ENCODE results near the gene TMEM89. TPM values are rescaled to one million over a fixed set of nuclear protein-coding genes. Genes with fewer than 3 reads are reported as not detected.

Gene TMEM89
- total RNA-seq, 2 donors from 2014 or later = 1.9 TPM; not detected in 1

DNA sequence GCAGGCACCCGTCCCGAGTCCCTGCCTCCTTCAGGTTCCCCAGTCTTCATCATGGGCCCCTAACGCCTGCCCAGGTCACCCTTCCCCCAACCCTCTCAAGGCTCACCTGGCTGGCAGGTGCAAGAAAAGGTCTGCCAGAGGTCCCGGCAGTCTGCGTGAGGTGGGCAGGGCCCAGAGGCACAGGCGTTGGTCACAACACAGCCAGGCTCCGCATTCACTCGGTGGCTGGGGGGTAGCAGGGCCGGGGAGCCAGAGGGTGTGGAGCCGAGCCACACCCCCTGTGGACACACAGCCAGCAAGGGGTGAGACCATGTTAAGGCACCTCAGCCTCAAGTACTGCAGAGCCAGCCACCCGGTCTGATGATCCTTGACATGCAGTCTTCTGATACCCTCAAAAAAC is 30.2 kb upstream of the TMEM89 start:
- 86% methylated on average over 11 of the region's 11 CpGs for WGBS
- Histone ChIP-seq H3K27ac (no peak overlapping the region), H3K9me3 (no peaks in the 10 kb centered on the region), H3K36me3 (no peaks in the 10 kb centered on the region), H3K4me3 (no peak overlapping the region), H3K27me3 (replicated peaks; ENCODE audit: insufficient read depth) (no peaks in the 10 kb centered on the region), H3K4me1 (replicated peaks) (no peaks in the 10 kb centered on the region)
- no peak for DNase-seq (ENCODE audit: low spot score)
- intact Hi-C loops (cut with DNase I) = no loop called here
- no peak for TF ChIP-seq POLR2AphosphoS5 (IDR thresholded peaks at IDR 0.05)
- no peak for TF ChIP-seq POLR2A (IDR thresholded peaks at IDR 0.05)
- TF ChIP-seq, protein P1, sequence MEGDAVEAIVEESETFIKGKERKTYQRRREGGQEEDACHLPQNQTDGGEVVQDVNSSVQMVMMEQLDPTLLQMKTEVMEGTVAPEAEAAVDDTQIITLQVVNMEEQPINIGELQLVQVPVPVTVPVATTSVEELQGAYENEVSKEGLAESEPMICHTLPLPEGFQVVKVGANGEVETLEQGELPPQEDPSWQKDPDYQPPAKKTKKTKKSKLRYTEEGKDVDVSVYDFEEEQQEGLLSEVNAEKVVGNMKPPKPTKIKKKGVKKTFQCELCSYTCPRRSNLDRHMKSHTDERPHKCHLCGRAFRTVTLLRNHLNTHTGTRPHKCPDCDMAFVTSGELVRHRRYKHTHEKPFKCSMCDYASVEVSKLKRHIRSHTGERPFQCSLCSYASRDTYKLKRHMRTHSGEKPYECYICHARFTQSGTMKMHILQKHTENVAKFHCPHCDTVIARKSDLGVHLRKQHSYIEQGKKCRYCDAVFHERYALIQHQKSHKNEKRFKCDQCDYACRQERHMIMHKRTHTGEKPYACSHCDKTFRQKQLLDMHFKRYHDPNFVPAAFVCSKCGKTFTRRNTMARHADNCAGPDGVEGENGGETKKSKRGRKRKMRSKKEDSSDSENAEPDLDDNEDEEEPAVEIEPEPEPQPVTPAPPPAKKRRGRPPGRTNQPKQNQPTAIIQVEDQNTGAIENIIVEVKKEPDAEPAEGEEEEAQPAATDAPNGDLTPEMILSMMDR (IDR thresholded peaks at IDR 0.05) = no peak

DNA sequence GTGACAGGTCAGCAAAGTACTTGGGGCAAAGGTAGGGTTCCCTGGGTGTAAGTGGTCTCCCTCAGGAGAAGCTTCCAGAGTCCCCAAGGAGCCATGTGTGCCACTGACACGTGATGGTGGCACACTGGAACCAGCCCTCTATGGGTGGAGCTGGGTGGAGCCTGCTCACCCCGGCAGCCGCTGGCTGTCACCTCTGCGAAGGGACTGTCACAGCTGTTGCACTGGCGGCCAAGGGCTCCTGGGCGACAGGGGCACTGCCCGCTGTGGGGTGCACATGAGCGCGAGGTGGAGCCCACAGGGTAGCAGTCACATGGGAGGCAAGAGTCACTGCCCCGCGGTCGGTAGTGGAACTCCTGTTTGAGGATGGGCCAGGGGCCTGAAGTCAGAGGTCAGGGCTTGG is 29.2 kb upstream of the TMEM89 start:
- Histone ChIP-seq H3K4me3 (no peak overlapping the region), H3K27me3 (replicated peaks; ENCODE audit: insufficient read depth) (no peaks in the 10 kb centered on the region), H3K9me3 (no peaks in the 10 kb centered on the region), H3K4me1 (replicated peaks) (no peaks in the 10 kb centered on the region), H3K36me3 (no peaks in the 10 kb centered on the region), H3K27ac (no peak overlapping the region)
- intact Hi-C loops (cut with DNase I) = no loop called here
- no peak for TF ChIP-seq POLR2A (IDR thresholded peaks at IDR 0.05)
- TF ChIP-seq, protein P1 (IDR thresholded peaks at IDR 0.05) = no peak
- TF ChIP-seq POLR2AphosphoS5 (IDR thresholded peaks at IDR 0.05) = no peak
- no peak for DNase-seq (ENCODE audit: low spot score)
- WGBS = 83% methylated on average over 12 of the region's 12 CpGs

DNA sequence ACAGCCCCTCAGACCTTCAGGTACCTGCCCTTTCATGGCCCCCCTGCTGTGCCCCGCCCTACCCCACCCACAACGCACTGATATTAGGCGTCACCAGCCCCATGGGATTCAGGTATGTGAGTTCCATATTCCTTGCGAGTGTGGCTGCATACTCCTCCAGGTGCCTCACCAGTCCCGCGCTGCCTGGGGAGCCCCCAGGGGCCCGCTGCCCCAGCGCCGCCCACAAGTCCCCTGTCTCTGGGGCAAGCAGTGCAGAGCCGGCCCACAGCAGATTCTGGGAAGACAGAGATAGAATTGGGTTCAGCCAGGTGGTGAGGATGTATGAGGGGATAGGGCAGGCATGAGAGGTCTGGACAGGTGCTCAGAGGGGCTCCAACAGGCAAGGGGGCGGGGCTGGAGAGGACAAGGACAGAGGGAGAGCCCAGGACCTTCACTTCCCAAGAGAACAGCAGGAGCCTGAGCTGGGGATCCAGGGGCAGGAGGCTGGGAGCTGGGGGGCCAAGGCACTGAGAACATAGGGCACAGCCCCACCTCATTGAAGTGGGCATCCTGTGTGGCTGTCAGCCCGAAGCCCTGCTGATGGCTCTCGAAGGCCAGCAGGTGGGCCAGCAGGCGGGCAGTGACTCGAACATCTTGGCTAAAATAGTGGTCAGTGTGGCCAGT is 26.8 kb upstream of the TMEM89 start:
- TF ChIP-seq, protein P1 (IDR thresholded peaks at IDR 0.05) = no peak
- TF ChIP-seq POLR2A (IDR thresholded peaks at IDR 0.05) = no peak
- no peak for TF ChIP-seq POLR2AphosphoS5 (IDR thresholded peaks at IDR 0.05)
- no peaks in the 10 kb centered on the region for H3K9me3 ChIP-seq
- intact Hi-C loops (cut with DNase I) = no loop called here
- no peaks in the 10 kb centered on the region for H3K27me3 ChIP-seq (replicated peaks; ENCODE audit: insufficient read depth)
- WGBS = 90% methylated on average over 11 of the region's 15 CpGs
- H3K27ac ChIP-seq = no peak overlapping the region
- no peak for DNase-seq (ENCODE audit: low spot score)
- H3K4me3 ChIP-seq = no peak overlapping the region
- H3K36me3 ChIP-seq = no peaks in the 10 kb centered on the region
- no peaks in the 10 kb centered on the region for H3K4me1 ChIP-seq (replicated peaks)

DNA sequence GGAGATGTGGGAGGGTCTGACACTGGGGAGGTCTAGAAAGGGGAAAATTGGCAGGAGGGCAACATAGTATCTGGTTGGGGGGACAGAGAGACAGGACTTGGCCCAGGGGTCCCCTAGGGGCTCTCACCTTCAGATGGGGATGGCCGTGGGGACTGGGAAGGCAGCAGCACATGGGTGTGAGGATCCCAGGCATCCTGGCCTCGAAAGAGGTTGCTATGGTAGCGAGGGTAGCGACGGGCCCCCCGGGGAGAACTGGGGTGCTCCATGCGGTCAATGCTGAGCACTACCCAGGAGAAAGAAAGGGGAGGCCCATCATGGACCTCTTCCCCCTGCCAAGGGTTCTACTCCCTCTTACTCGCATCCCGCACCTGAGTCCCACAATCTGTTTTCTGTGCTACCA is 26.1 kb upstream of the TMEM89 start:
- Histone ChIP-seq H3K4me3 (no peak overlapping the region), H3K9me3 (no peaks in the 10 kb centered on the region), H3K27ac (no peak overlapping the region), H3K36me3 (no peaks in the 10 kb centered on the region), H3K27me3 (replicated peaks; ENCODE audit: insufficient read depth) (no peaks in the 10 kb centered on the region), H3K4me1 (replicated peaks) (no peaks in the 10 kb centered on the region)
- DNase-seq (ENCODE audit: low spot score) = no peak
- TF ChIP-seq, protein P1 (IDR thresholded peaks at IDR 0.05) = no peak
- TF ChIP-seq POLR2A (IDR thresholded peaks at IDR 0.05) (no peak), POLR2AphosphoS5 (IDR thresholded peaks at IDR 0.05) (no peak)
- intact Hi-C loops (cut with DNase I) = no loop called here
- WGBS = 88% methylated on average over 9 of the region's 9 CpGs
